Measurements from ENCODE around the gene RHOT2. TPM values are rescaled to one million over a fixed set of nuclear protein-coding genes. Genes with fewer than 3 reads are reported as not detected.
A peak's percentile ranks its signal among the peaks of the same experiment; 100 is the strongest.

Gene RHOT2
- total and polyA plus RNA-seq, 9 of the 15 experiments (the other 6 are each of a cell fraction or from before 2014, with no cell fraction given) = 5.0 to 373 (median 112) TPM

DNA sequence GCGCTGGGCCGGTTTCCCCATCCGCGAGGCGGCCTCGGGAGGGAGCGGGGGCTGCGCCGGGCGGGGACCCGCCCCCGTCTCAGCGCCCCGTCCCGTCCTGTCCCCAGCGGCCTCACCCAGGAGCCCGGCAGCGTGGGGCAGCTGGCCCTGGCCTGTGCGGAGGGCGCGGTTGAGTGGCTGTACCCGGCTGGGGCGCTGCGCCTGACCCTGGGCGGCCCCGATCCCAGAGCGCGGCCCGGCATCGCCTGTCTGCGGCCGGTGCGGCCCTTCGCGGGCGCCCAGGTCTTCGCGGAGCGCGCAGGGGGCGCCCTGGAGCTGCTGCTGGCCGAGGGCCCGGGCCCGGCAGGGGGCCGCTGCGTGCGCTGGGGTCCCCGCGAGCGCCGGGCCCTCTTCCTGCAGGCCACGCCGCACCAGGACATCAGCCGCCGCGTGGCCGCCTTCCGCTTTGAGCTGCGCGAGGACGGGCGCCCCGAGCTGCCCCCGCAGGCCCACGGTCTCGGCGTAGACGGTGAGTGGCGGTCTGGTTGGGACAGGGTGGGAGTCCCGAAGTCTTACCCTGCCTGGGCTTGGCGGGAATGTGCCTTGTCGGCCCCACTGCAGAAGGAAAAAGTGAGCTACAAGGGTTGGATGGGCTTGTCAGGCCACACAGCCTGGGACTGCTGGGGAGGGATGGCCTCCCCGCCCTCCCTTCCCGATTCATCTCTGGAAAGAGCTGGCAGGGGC is 47.7 kb downstream of the RHOT2 start (continued):
- TF ChIP-seq CREB3L1 (IDR thresholded peaks at IDR 0.05; ENCODE audit: borderline replicate concordance, low read depth) = no peak
- TF ChIP-seq MED1 (CRISPR knock-in tag; IDR thresholded peaks at IDR 0.05; ENCODE audit: borderline replicate concordance) = no peak
- peak; percentile 33; the same call in 1 of the 2 replicates for TF ChIP-seq PHF21A (IDR thresholded peaks at IDR 0.05; ENCODE audit: borderline replicate concordance, low read depth)
- TF ChIP-seq TOE1 (IDR thresholded peaks at IDR 0.05; ENCODE audit: borderline replicate concordance) = no peak
- no peak for TF ChIP-seq TOE1 (CRISPR knock-in tag; IDR thresholded peaks at IDR 0.05; ENCODE audit: borderline replicate concordance, low read depth)
- TF ChIP-seq RHOXF2B (CRISPR knock-in tag; conservative IDR thresholded peaks at IDR 0.05) = no peak
- no peak for TF ChIP-seq ZNF445 (CRISPR knock-in tag; IDR thresholded peaks at IDR 0.05; ENCODE audit: low read depth)
- TF ChIP-seq ETS1 (conservative IDR thresholded peaks at IDR 0.05; ENCODE audit: control insufficient read depth, low read depth, low read length) = no peak
- peak; percentile 48; the same call in 1 of the 2 replicates for TF ChIP-seq KLF13 (tag; IDR thresholded peaks at IDR 0.05; ENCODE audit: borderline replicate concordance, low read depth)
- no peak for TF ChIP-seq BHLHE40 (IDR thresholded peaks at IDR 0.05; ENCODE audit: low read length)
- TF ChIP-seq KHSRP (IDR thresholded peaks at IDR 0.05) = no peak
- TF ChIP-seq ZFP1 (CRISPR knock-in tag; IDR thresholded peaks at IDR 0.05) = no peak
- TF ChIP-seq ZNF644 (tag; IDR thresholded peaks at IDR 0.05; ENCODE audit: low read depth) = no peak
- TF ChIP-seq, protein P1, sequence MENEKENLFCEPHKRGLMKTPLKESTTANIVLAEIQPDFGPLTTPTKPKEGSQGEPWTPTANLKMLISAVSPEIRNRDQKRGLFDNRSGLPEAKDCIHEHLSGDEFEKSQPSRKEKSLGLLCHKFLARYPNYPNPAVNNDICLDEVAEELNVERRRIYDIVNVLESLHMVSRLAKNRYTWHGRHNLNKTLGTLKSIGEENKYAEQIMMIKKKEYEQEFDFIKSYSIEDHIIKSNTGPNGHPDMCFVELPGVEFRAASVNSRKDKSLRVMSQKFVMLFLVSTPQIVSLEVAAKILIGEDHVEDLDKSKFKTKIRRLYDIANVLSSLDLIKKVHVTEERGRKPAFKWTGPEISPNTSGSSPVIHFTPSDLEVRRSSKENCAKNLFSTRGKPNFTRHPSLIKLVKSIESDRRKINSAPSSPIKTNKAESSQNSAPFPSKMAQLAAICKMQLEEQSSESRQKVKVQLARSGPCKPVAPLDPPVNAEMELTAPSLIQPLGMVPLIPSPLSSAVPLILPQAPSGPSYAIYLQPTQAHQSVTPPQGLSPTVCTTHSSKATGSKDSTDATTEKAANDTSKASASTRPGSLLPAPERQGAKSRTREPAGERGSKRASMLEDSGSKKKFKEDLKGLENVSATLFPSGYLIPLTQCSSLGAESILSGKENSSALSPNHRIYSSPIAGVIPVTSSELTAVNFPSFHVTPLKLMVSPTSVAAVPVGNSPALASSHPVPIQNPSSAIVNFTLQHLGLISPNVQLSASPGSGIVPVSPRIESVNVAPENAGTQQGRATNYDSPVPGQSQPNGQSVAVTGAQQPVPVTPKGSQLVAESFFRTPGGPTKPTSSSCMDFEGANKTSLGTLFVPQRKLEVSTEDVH (IDR thresholded peaks at IDR 0.05; ENCODE audit: low read depth, partially characterized antibody) = no peak
- TF ChIP-seq HNRNPLL (IDR thresholded peaks at IDR 0.05; ENCODE audit: low read depth, low read length, poor library complexity, severe bottlenecking) = peak; percentile 24
- TF ChIP-seq PCBP1 (IDR thresholded peaks at IDR 0.05; ENCODE audit: low read depth, low read length, poor library complexity, severe bottlenecking) = no peak

Measured in K562 (cell line).